ENCODE results near the gene PI4K2A.

The PI4K2A gene

DNA sequence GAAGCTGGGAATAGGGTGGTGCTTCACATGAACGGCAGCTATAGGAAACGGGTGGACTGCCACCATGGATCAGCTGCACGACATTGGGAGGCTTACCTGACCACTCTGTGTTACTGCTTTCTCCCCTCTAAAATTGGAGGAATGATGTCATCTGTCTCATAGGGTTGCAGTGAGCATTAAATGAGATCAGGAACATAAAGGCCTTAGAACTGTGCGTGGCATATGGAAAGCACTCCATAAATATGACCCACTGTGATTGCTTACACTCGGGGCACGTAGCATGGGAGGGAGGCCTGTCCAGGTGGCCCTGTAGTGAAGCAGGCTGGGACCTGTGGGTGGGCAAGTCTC lies 41.2 kb upstream of the PI4K2A start:
- no peak for TF ChIP-seq CTCF (IDR thresholded peaks at IDR 0.05; ENCODE audit: insufficient read depth, missing control alignments)
- DNase-seq (ENCODE audit: insufficient read length, low spot score) (no peak), FAIRE-seq (no peak)

DNA sequence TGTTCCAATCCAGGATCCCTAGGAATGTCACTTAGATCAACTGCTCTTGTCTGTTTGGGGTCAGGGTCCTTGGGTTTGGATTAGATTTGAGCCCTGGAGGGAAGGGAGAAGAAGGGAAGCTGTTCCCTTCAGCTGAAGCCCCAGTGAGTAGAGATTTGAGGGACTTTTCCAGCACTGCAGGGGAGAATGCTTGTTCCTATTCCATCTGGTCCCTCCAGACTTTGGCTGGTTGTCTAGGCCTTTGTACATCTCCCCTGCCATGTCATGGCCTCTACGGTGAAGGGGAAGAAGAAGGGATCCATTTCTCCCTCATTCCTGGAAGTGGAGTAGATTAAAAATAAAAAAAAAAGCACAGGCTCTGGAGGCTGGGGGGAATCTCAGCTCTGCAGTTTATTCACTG lies 39.9 kb upstream of the PI4K2A start:
- no peak for DNase-seq (ENCODE audit: insufficient read length, low spot score)
- TF ChIP-seq CTCF (IDR thresholded peaks at IDR 0.05; ENCODE audit: insufficient read depth, missing control alignments) = no peak
- FAIRE-seq = no peak

- no peak for FAIRE-seq
- DNase-seq (ENCODE audit: insufficient read length, low spot score) = no peak
- no peak for TF ChIP-seq CTCF (IDR thresholded peaks at IDR 0.05; ENCODE audit: insufficient read depth, missing control alignments)
These were observed 38.9 kb upstream of the PI4K2A start for GRCh38 chr10:97601268-97602215.

GRCh38 chr10:97607095-97607636 lies 33.3 kb upstream of the PI4K2A start:
- no peak for DNase-seq (ENCODE audit: insufficient read length, low spot score)
- no peak for TF ChIP-seq CTCF (IDR thresholded peaks at IDR 0.05; ENCODE audit: insufficient read depth, missing control alignments)
- FAIRE-seq = no peak

- TF ChIP-seq CTCF (IDR thresholded peaks at IDR 0.05; ENCODE audit: insufficient read depth, missing control alignments) = no peak
- FAIRE-seq (no peak), DNase-seq (ENCODE audit: insufficient read length, low spot score) (no peak)
These were observed 31.4 kb upstream of the PI4K2A start for GRCh38 chr10:97608991-97609561.

- TF ChIP-seq CTCF (IDR thresholded peaks at IDR 0.05; ENCODE audit: insufficient read depth, missing control alignments) = no peak
- DNase-seq (ENCODE audit: insufficient read length, low spot score) (no peak), FAIRE-seq (no peak)
These were observed 29.0 kb upstream of the PI4K2A start for GRCh38 chr10:97611473-97611872.

- peak; percentile 34 for TF ChIP-seq CTCF (IDR thresholded peaks at IDR 0.05; ENCODE audit: insufficient read depth, missing control alignments)
- DNase-seq (ENCODE audit: insufficient read length, low spot score) (no peak), FAIRE-seq (no peak)
These were observed 28.1 kb upstream of the PI4K2A start for GRCh38 chr10:97612386-97612785.
